Stomach (tissue), 9 donors: ENCODE measurements around the gene MRAP2. TPM values are rescaled to one million over a fixed set of nuclear protein-coding genes. Genes with fewer than 3 reads are reported as not detected.

Experiments used
- DNase-seq, 2 donors: peaks; one replicate each; pipeline versions ENCODE4 v3.0.0 to v3.0.0-alpha.2; 2013 to 2019
- H3K27ac ChIP-seq, 5 donors: fragments of 200-600 bp in 4 of 5; sonication (generic) in 4 of 5; one replicate each; pipeline ENCODE4 v1.5.1; 2013 to 2019; ENCODE audit warnings: mild to moderate bottlenecking in 1 of 5, moderate library complexity in 1 of 5
- H3K27me3 ChIP-seq, 3 donors: fragments of 200-600 bp; sonication (generic); one replicate each; pipeline ENCODE4 v1.5.1; 2017 to 2019; ENCODE audit warnings: mixed run types in 1 of 3
- H3K36me3 ChIP-seq, 4 donors: fragments of 200-600 bp; sonication (generic); 1 replicate in 3 of 4; 2 replicates in 1 of 4; pipeline ENCODE4 v1.5.1; 2016 to 2019
- H3K4me1 ChIP-seq, 4 donors: fragments of 200-600 bp; sonication (generic); one replicate each; pipeline ENCODE4 v1.5.1; 2016 to 2019
- H3K4me3 ChIP-seq, 4 donors: fragments of 200-600 bp; sonication (generic) in 3 of 4; one replicate each; pipeline ENCODE4 v1.5.1; 2016 to 2019; ENCODE audit warnings: mild to moderate bottlenecking in 1 of 4
- H3K9me3 ChIP-seq, 4 donors: fragments of 200-600 bp; sonication (generic); one replicate each; pipeline ENCODE4 v1.5.1; 2016 to 2019
- EP300 ChIP-seq: sonication (generic); formaldehyde crosslinking; IDR thresholded peaks from one replicate; pipeline ENCODE4 v1.6.1; 2017; ENCODE audit warnings: antibody characterized with exemption
- POLR2A ChIP-seq, 4 donors: fragments of 450-650 bp; IDR thresholded peaks; one replicate each; pipeline ENCODE4 v1.6.1; 2016; ENCODE audit warnings: antibody characterized with exemption in 4 of 4, control low read depth in 2 of 4, mild to moderate bottlenecking in 1 of 4, moderate library complexity in 1 of 4
- POLR2AphosphoS5 ChIP-seq, 3 donors: sonication (generic); formaldehyde crosslinking; IDR thresholded peaks; one replicate each; pipeline ENCODE4 v1.6.1; 2016; ENCODE audit warnings: antibody characterized with exemption in 3 of 3
- WGBS, 5 donors: extraction: QIAGEN DNeasy Blood & Tissue Kit in 3 of 5; methylation state at CpG; one replicate each; pipeline versions ENCODE4 v1.1.5 to v1.1.7; 2013 to 2018; 5-methylcytosine and 5-hydroxymethylcytosine counted together
- intact Hi-C: fragments of 100-400 bp; cut with DNase I; formaldehyde crosslinking; loops from one replicate; pipeline ENCODE4 v1.15.1; 2023; ENCODE audit warnings: low total_unique reads
- polyA plus RNA-seq, 3 donors: library from polyadenylated mRNA; stranded (reverse); fragments of 200-250 nt; gene quantifications; one replicate each; pipeline ENCODE4 v1.2.3, GENCODE V29; 2013
- total RNA-seq, 5 donors: library from RNA; depleted of rRNA; stranded (reverse); fragments of >200 nt; gene quantifications; one replicate each; pipeline versions ENCODE4 v1.1.0 to v1.2.3, GENCODE V29; 2014 to 2016
- TF ChIP-seq, protein P1 (sequence below), 7 experiments: fragments of 450-650 bp in 4 of 7; fragments of 200-600 bp in 3 of 7; sonication (generic) in 3 of 7; IDR thresholded peaks; one replicate each; pipeline ENCODE4 v1.5.1; 2016 to 2019; ENCODE audit warnings: antibody characterized with exemption in 7 of 7, control low read depth in 2 of 7, mild to moderate bottlenecking in 1 of 7
- donor health status: healthy with polysubstance abuse.
- donor health status: Bipolar disorder and iron deficiency.
- donor health status: healthy.

The MRAP2 gene
- total and polyA plus RNA-seq, 8 donors = 1.3 to 20.2 (median 4.1) TPM

DNA sequence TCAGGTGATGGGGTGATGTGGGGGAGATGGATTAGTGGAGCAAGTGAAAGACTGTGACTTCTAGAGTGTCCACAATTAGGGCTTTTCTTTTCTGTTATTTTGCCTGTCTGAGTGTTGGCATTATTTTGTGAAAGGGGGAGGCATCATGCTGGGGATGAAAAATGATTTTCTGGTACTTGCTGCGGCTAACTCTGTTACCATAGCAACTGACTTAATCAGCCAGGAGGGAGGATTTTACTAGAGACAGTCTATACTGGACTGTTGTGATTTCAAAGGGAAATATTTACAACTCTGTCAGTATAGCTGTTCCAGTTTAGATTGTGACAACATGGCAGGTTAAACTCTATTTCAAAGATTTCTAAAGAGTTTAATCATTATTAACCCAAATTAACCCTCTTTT lies 30.4 kb upstream of the MRAP2 start:
- no peak for TF ChIP-seq POLR2AphosphoS5 (IDR thresholded peaks at IDR 0.05)
- TF ChIP-seq, protein P1, sequence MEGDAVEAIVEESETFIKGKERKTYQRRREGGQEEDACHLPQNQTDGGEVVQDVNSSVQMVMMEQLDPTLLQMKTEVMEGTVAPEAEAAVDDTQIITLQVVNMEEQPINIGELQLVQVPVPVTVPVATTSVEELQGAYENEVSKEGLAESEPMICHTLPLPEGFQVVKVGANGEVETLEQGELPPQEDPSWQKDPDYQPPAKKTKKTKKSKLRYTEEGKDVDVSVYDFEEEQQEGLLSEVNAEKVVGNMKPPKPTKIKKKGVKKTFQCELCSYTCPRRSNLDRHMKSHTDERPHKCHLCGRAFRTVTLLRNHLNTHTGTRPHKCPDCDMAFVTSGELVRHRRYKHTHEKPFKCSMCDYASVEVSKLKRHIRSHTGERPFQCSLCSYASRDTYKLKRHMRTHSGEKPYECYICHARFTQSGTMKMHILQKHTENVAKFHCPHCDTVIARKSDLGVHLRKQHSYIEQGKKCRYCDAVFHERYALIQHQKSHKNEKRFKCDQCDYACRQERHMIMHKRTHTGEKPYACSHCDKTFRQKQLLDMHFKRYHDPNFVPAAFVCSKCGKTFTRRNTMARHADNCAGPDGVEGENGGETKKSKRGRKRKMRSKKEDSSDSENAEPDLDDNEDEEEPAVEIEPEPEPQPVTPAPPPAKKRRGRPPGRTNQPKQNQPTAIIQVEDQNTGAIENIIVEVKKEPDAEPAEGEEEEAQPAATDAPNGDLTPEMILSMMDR (IDR thresholded peaks at IDR 0.05) = no peak
- TF ChIP-seq EP300 = no peak
- no peak for TF ChIP-seq POLR2A (IDR thresholded peaks at IDR 0.05)
- WGBS, 5 donors = 16 to 40% (median 27%) methylated on average over 1 of the region's 1 CpG
- intact Hi-C loops = no loop called here
- DNase-seq = no peak
- Histone ChIP-seq H3K27me3 (no peaks in the 10 kb centered on the region), H3K4me3 (no peak overlapping the region), H3K27ac (no peak overlapping the region), H3K4me1 (no peaks in the 10 kb centered on the region), H3K36me3 (no peaks in the 10 kb centered on the region), H3K9me3 (no peaks in the 10 kb centered on the region)

DNA sequence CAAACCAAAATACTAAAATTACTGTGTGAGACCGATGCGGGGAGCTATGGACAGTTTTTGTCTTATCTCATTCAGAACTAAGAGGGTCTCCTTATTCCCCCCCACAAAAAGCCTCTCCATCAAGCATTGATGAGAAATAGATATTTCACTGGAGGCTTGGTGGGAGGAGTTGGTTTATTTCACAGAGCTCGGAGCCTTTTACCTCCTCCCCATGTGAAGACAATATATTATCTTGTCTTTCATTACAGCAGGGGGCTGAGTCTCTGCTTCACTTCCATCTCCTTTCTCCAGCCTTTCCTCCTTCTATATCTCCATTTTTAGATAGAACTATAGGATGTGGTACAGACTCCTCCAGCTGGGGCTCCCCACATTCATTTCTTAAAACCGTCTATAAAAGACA lies 29.9 kb upstream of the MRAP2 start:
- H3K27me3 ChIP-seq = no peaks in the 10 kb centered on the region
- WGBS, 5 donors = 72 to 88% (median 82%) methylated on average over 4 of the region's 4 CpGs
- no peaks in the 10 kb centered on the region for H3K36me3 ChIP-seq
- no peak overlapping the region for H3K27ac ChIP-seq
- H3K9me3 ChIP-seq = no peaks in the 10 kb centered on the region
- TF ChIP-seq, protein P1 (IDR thresholded peaks at IDR 0.05) = no peak
- TF ChIP-seq POLR2AphosphoS5 (IDR thresholded peaks at IDR 0.05) = no peak
- TF ChIP-seq EP300 = no peak
- TF ChIP-seq POLR2A (IDR thresholded peaks at IDR 0.05) = no peak
- DNase-seq = no peak
- H3K4me3 ChIP-seq = no peak overlapping the region
- intact Hi-C loops = no loop called here
- no peaks in the 10 kb centered on the region for H3K4me1 ChIP-seq

DNA sequence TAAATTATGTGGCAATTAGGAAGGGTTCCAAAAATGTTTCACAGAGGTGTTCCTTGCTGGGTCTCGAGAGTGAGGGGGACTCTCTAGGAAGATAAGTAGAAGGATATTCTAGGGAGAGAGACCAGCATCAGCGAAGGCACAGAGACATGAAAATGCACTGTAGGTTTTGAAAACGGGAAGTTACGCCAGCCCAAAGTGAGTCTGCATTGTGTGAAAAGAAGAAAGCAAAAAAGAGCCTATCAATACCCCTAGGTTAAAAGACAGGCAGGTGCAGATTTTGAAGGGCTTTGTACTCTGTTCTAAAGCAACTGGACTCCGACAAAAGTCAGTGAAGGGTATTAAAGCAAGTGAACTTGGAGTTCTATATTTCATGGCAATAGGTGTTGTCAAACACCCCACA lies 25.7 kb upstream of the MRAP2 start:
- H3K4me1 ChIP-seq = no peaks in the 10 kb centered on the region
- no peaks in the 10 kb centered on the region for H3K36me3 ChIP-seq
- H3K27me3 ChIP-seq = no peaks in the 10 kb centered on the region
- no peak for DNase-seq
- H3K4me3 ChIP-seq = no peak overlapping the region
- 77 to 90% (median 84%) methylated on average over 5 of the region's 5 CpGs for WGBS, 5 donors
- no peak overlapping the region for H3K27ac ChIP-seq
- intact Hi-C loops = no loop called here
- H3K9me3 ChIP-seq = no peaks in the 10 kb centered on the region
- TF ChIP-seq, protein P1 (IDR thresholded peaks at IDR 0.05) = no peak
- TF ChIP-seq EP300 (no peak), POLR2AphosphoS5 (IDR thresholded peaks at IDR 0.05) (no peak)

DNA sequence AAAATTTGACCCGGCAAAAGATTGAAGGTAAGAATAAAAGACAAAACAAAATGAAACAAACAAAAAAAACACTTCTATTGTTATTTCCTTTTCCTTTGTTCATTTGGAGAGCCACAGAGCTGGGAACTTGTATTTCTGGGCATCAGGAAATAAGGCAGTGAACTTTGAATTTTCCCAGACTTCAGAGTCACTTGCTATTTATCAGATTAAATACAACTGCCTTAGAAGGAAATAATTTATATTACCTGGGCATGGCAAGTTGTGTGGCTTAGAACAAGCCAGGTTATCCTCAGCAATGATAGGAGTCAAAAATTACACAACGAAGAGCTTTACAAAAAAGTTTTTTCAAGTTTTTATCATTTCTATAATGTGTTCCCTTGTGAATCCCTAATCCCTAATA lies 20.2 kb upstream of the MRAP2 start:
- DNase-seq = peak in 1 of 2 donors; percentile 24
- H3K27me3 ChIP-seq = no peaks in the 10 kb centered on the region
- WGBS, 5 donors = 46 to 72% (median 54%) methylated on average over 2 of the region's 2 CpGs
- TF ChIP-seq EP300 (no peak), POLR2A (IDR thresholded peaks at IDR 0.05) (no peak), POLR2AphosphoS5 (IDR thresholded peaks at IDR 0.05) (no peak)
- TF ChIP-seq, protein P1 (IDR thresholded peaks at IDR 0.05) = no peak
- no peaks in the 10 kb centered on the region for H3K4me1 ChIP-seq
- H3K4me3 ChIP-seq = no peak overlapping the region
- no peaks in the 10 kb centered on the region for H3K36me3 ChIP-seq
- intact Hi-C loops = no loop called here
- no peaks in the 10 kb centered on the region for H3K9me3 ChIP-seq
- no peak overlapping the region for H3K27ac ChIP-seq
